NCI-H446 treated with DMSO at 0.1 percent for 48 hours (cell line): ENCODE results near the gene CCSAP.
"Not testable (repeated sequence)": the region's sequence is repeated elsewhere in the genome, so short reads cannot be mapped to it uniquely, and the experiment has no call there.

Experiments used
- DNase-seq: peaks from one replicate; lab custom pipeline; 2025; lab: John Stamatoyannopoulos, UW

Gene CCSAP

GRCh38 chr1:229325853-229326487 is 16.9 kb downstream of the CCSAP start:
- no peak for DNase-seq

GRCh38 chr1:229325401-229325800 is 17.4 kb downstream of the CCSAP start:
- DNase-seq = no peak

GRCh38 chr1:229323885-229324553 is 18.8 kb downstream of the CCSAP start:
- DNase-seq = no peak

GRCh38 chr1:229323201-229323600 is 19.6 kb downstream of the CCSAP start:
- DNase-seq = no peak

- DNase-seq = no peak
Measured at GRCh38 chr1:229319487-229319886, 23.4 kb downstream of the CCSAP start.

GRCh38 chr1:229318056-229318455 is 24.8 kb downstream of the CCSAP start:
- no peak for DNase-seq

- no peak for DNase-seq
Measured at GRCh38 chr1:229316166-229316565, 26.7 kb downstream of the CCSAP start.

GRCh38 chr1:229310833-229311232 is 32.0 kb downstream of the CCSAP start:
- DNase-seq = peak; percentile 4

- DNase-seq = no peak
Measured at GRCh38 chr1:229309684-229310083, 33.2 kb downstream of the CCSAP start.

- no peak for DNase-seq
Measured at GRCh38 chr1:229309074-229309473, 33.8 kb downstream of the CCSAP start.

GRCh38 chr1:229305392-229305791 is 37.5 kb downstream of the CCSAP start:
- DNase-seq = no peak

- DNase-seq = no peak
Measured at GRCh38 chr1:229303855-229304254, 39.0 kb downstream of the CCSAP start.

GRCh38 chr1:229302740-229303139 is 40.1 kb downstream of the CCSAP start:
- DNase-seq = no peak

GRCh38 chr1:229300099-229300757 is 42.6 kb downstream of the CCSAP start:
- DNase-seq = no peak

- DNase-seq = no peak
Measured at GRCh38 chr1:229298887-229299503, 43.9 kb downstream of the CCSAP start.

GRCh38 chr1:229298420-229298819 is 44.4 kb downstream of the CCSAP start:
- DNase-seq = no peak

GRCh38 chr1:229297746-229298145 is 45.1 kb downstream of the CCSAP start:
- no peak for DNase-seq

- DNase-seq = no peak
Measured at GRCh38 chr1:229296541-229296941, 46.3 kb downstream of the CCSAP start.

- DNase-seq = no peak
Measured at GRCh38 chr1:229295745-229296144, 47.1 kb downstream of the CCSAP start.

- DNase-seq = no peak
Measured at GRCh38 chr1:229293528-229294204, 49.2 kb downstream of the CCSAP start.

- DNase-seq = not testable (repeated sequence)
Measured at GRCh38 chr1:229291686-229292085, 51.2 kb downstream of the CCSAP start.

GRCh38 chr1:229288516-229288915 is 54.3 kb downstream of the CCSAP start:
- DNase-seq = no peak
